ENCODE measurements around the gene SERPINH1.

SERPINH1 gene

DNA sequence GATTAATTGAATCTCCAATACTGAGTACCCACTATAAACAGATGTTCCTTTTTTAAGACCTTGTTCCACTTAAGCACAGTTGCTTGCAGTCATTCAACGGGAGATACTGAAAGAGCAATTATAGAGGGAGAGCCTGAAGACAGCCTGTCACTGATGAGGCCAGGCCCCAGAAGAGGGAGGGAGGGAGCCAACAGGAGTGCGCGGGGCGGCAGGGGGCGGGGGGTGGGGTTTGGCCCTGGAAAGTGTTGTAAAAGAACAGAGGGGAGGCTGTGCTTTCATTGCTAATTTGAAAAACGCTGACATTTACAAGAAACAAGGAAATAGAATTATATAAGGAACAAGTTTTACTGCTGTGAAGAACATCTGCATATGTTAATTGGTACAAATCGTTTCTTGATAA lies 53.7 kb downstream of the SERPINH1 start:
- Histone ChIP-seq H3K4me1 (ENCODE audit: control insufficient read depth, low read depth, low read length) (no peaks in the 10 kb centered on the region), H3K9me3 (ENCODE audit: control insufficient read depth, low read depth, low read length) (no peaks in the 10 kb centered on the region), H3K4me3 (ENCODE audit: low read length) (no peak overlapping the region), H3K27me3 (ENCODE audit: control insufficient read depth, insufficient read depth, low read length) (no peaks in the 10 kb centered on the region), H3K36me3 (ENCODE audit: control insufficient read depth, low read depth, low read length) (no peaks in the 10 kb centered on the region), H3K27ac (ENCODE audit: low read length) (no peak overlapping the region), H3K9ac (ENCODE audit: low read length) (no peak overlapping the region)

DNA sequence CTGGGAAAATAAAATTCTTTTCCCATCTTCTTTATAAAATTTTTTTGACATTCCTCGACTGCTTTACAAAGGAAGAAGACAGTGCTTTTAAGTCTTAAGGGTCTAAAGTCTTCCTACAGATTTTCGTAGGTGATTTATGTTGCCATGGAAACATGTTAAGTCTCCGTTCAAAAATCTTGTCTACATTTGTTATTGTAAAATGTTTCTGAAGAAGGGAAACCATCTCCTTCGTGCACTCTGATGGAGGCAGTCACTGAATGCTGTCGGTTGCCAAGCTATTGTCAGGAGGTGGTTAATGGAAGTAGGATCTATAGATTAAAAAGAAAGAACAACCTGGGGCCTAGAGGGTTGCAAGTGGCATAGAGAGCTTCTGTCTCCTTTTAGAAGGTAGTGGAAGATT lies 54.2 kb downstream of the SERPINH1 start:
- Histone ChIP-seq H3K4me1 (ENCODE audit: control insufficient read depth, low read depth, low read length) (no peaks in the 10 kb centered on the region), H3K27me3 (ENCODE audit: control insufficient read depth, insufficient read depth, low read length) (no peaks in the 10 kb centered on the region), H3K36me3 (ENCODE audit: control insufficient read depth, low read depth, low read length) (no peaks in the 10 kb centered on the region), H3K4me3 (ENCODE audit: low read length) (no peak overlapping the region), H3K9ac (ENCODE audit: low read length) (no peak overlapping the region), H3K27ac (ENCODE audit: low read length) (no peak overlapping the region), H3K9me3 (ENCODE audit: control insufficient read depth, low read depth, low read length) (no peaks in the 10 kb centered on the region)
